HepG2 (cell line): ENCODE data around the gene SGMS1. TPM values are rescaled to one million over a fixed set of nuclear protein-coding genes. Genes with fewer than 3 reads are reported as not detected.
A peak's percentile ranks its signal among the peaks of the same experiment; 100 is the strongest.

ENCODE experiments used
- ATAC-seq: fragments of 200-7000 bp; cut with Tn5 transposase; 3 replicates; pipeline ENCODE4 v1.9.1; 2020; ENCODE audit warnings: mild to moderate bottlenecking, moderate library complexity
- BruUV-seq: library from RNA; stranded (reverse); fragments of 400-500 nt; replicated peaks from 2 replicates; lab custom pipeline; 2021; lab: Mats Ljungman, UMichigan
- CTCF ChIA-PET: fragments of 300-600 bp; formaldehyde crosslinking; extraction: SDS; loops from one replicate; lab custom pipeline; 2021; ENCODE audit warnings: low total read pairs, inconsistent platforms, low intra/inter-chr PET ratio; lab: Yijun Ruan, JAX
- POLR2A ChIA-PET: fragments of 350-600 bp; sonication (Branson Sonifier 250); formaldehyde crosslinking; loops from one replicate; lab custom pipeline; 2020; ENCODE audit warnings: antibody characterized with exemption, inconsistent platforms; lab: Yijun Ruan, JAX
- DNase-seq: peaks from one replicate; pipeline ENCODE4 v3.0.0-alpha.2; 2015; ENCODE audit warnings: low spot score
- FAIRE-seq: peaks from 3 replicates; lab custom pipeline; 2011; peaks lifted over from hg19 to GRCh38; lab: Jason Lieb, UNC
- H2AFZ ChIP-seq: one replicate; pipeline ENCODE4 v1.6.1; 2011; ENCODE audit warnings: low read length, inconsistent platforms
- H3K27ac ChIP-seq: fragments of 300-600 bp; 3 replicates; pipeline ENCODE4 v1.8.0; 2011; ENCODE audit warnings: mixed run types, mild to moderate bottlenecking, mixed read lengths, low read length, inconsistent platforms; ENCODE audit not compliant: insufficient read depth; ENCODE audit errors: extremely low read length
- H3K27me3 ChIP-seq, 2 experiments: fragments of 200-600 bp in 1 of 2; 2 replicates in 1 of 2; 3 replicates in 1 of 2; pipeline versions ENCODE4 v1.6.0 to v1.8.0; 2011; ENCODE audit warnings: low read length in 2 of 2, mild to moderate bottlenecking in 2 of 2, moderate library complexity in 2 of 2, inconsistent platforms in 1 of 2; ENCODE audit not compliant: insufficient read depth in 2 of 2, control insufficient read depth in 1 of 2
- H3K36me3 ChIP-seq, 2 experiments: fragments of 200-600 bp in 1 of 2; replicated peaks in 1 of 2; 2 replicates in 1 of 2; 3 replicates in 1 of 2; pipeline versions ENCODE4 v1.5.1 to v1.8.0; 2011; ENCODE audit warnings: low read length in 2 of 2, inconsistent platforms in 1 of 2; ENCODE audit not compliant: insufficient read depth in 2 of 2, control insufficient read depth in 1 of 2
- H3K4me1 ChIP-seq: 2 replicates; pipeline ENCODE4 v1.5.1; 2012; ENCODE audit warnings: low read length, inconsistent platforms; ENCODE audit not compliant: insufficient read depth
- H3K4me2 ChIP-seq: 2 replicates; pipeline ENCODE4 v1.6.0; 2011; ENCODE audit warnings: low read depth, low read length, inconsistent platforms
- H3K4me3 ChIP-seq, 3 experiments: fragments of 200-600 bp in 1 of 3; sonication (generic), shearing (Covaris generic) in 1 of 3; replicated peaks in 1 of 3; 2 replicates each; pipeline ENCODE4 v1.5.1; 2011 to 2016; ENCODE audit warnings: low read length in 3 of 3, inconsistent platforms in 2 of 3, low read depth in 2 of 3, mild to moderate bottlenecking in 2 of 3, control low read depth in 1 of 3, mixed read lengths in 1 of 3; ENCODE audit not compliant: insufficient read depth in 1 of 3
- H3K79me2 ChIP-seq: one replicate; pipeline ENCODE4 v1.6.1; 2011; ENCODE audit warnings: low read length, inconsistent platforms; ENCODE audit not compliant: insufficient read depth
- H3K9ac ChIP-seq: 2 replicates; pipeline ENCODE4 v1.6.0; 2011; ENCODE audit warnings: mild to moderate bottlenecking, low read depth, low read length, inconsistent platforms; ENCODE audit not compliant: insufficient read depth
- H3K9me3 ChIP-seq: 2 replicates; pipeline ENCODE4 v1.5.1; 2012; ENCODE audit warnings: mild to moderate bottlenecking, low read length
- H4K20me1 ChIP-seq: 2 replicates; pipeline ENCODE4 v1.6.0; 2011; ENCODE audit warnings: inconsistent platforms, mild to moderate bottlenecking, low read length, moderate library complexity; ENCODE audit not compliant: insufficient read depth
- CREB1 ChIP-seq, 2 experiments: fragments of 450-650 bp in 1 of 2; IDR thresholded peaks; 2 replicates each; pipeline ENCODE4 v1.6.1; 2016 to 2017; ENCODE audit warnings: control low read depth in 1 of 2, mild to moderate bottlenecking in 1 of 2, missing compliant biosample characterization in 1 of 2, missing genetic modification characterization in 1 of 2
- FUBP1 ChIP-seq: sonication (generic); formaldehyde crosslinking; IDR thresholded peaks from 2 replicates; pipeline ENCODE4 v1.5.1; 2020; ENCODE audit warnings: missing genetic modification reagents, mild to moderate bottlenecking, borderline replicate concordance
- MAFF ChIP-seq: IDR thresholded peaks from 2 replicates; pipeline ENCODE4 v1.6.1; 2011; ENCODE audit warnings: low read depth, low read length, improper control_type of control experiment
- MTF1 ChIP-seq: sonication (generic); formaldehyde crosslinking; IDR thresholded peaks from 2 replicates; pipeline ENCODE4 v1.5.0; 2020; ENCODE audit warnings: missing genetic modification reagents
- NR2C2 ChIP-seq: sonication (generic); formaldehyde crosslinking; IDR thresholded peaks from 2 replicates; pipeline ENCODE4 v1.4.0; 2020; ENCODE audit warnings: missing genetic modification reagents, mild to moderate bottlenecking, moderate library complexity, borderline replicate concordance
- ONECUT2 ChIP-seq: sonication (generic); formaldehyde crosslinking; IDR thresholded peaks from 2 replicates; pipeline ENCODE4 v1.4.0; 2020; ENCODE audit warnings: missing genetic modification reagents
- PBX2 ChIP-seq: IDR thresholded peaks from 2 replicates; pipeline ENCODE4 v1.6.1; 2016; ENCODE audit warnings: control low read depth
- RBM22 ChIP-seq: fragments of 200-400 bp; formaldehyde crosslinking; optimal IDR thresholded peaks from 2 replicates; pipeline ENCODE3; 2017; ENCODE audit warnings: mild to moderate bottlenecking, low read length, moderate library complexity
- RFX1 ChIP-seq: fragments of 450-650 bp; IDR thresholded peaks from 2 replicates; pipeline ENCODE4 v1.6.1; 2017
- STAG1 ChIP-seq: sonication (generic); formaldehyde crosslinking; IDR thresholded peaks from 2 replicates; pipeline ENCODE4 v1.4.0; 2020; ENCODE audit warnings: missing genetic modification reagents
- THAP11 ChIP-seq: IDR thresholded peaks from 2 replicates; pipeline ENCODE4 v1.6.1; 2016; ENCODE audit warnings: missing biosample characterization, missing genetic modification reagents
- ZNF317 ChIP-seq: sonication (generic); formaldehyde crosslinking; IDR thresholded peaks from 2 replicates; pipeline ENCODE4 v1.5.0; 2020; ENCODE audit warnings: mild to moderate bottlenecking, missing genetic modification reagents
- ZNF543 ChIP-seq: sonication (generic); formaldehyde crosslinking; IDR thresholded peaks from 2 replicates; pipeline ENCODE4 v1.4.0; 2020; ENCODE audit warnings: mild to moderate bottlenecking, missing genetic modification reagents
- ZNF816 ChIP-seq: sonication (generic); formaldehyde crosslinking; IDR thresholded peaks from 2 replicates; pipeline ENCODE4 v1.8.0; 2022; ENCODE audit warnings: missing genetic modification reagents, mild to moderate bottlenecking, borderline replicate concordance
- WGBS: methylation state at CpG from one replicate; pipeline ENCODE4 v1.1.6; 2017; ENCODE audit warnings: low lambda C conversion rate; 5-methylcytosine and 5-hydroxymethylcytosine counted together
- in situ Hi-C: cut with HindIII; loops from 2 replicates; pipeline ENCODE4 v1.10.0; 2017; ENCODE audit warnings: low pct_unique_long_range_greater_than_20kb; ENCODE audit not compliant: extremely low pct_ligation_motif_present
- intact Hi-C: fragments of 100-400 bp; cut with micrococcal nuclease; formaldehyde crosslinking; loops from one replicate; pipeline ENCODE4 v1.10.0; 2022; ENCODE audit not compliant: unreplicated experiment
- polyA plus RNA-seq, 8 experiments: library from polyadenylated mRNA; depleted of rRNA in 3 of 8; stranded (reverse) in 7 of 8; unstranded in 1 of 8; fragments of >200 nt; fragmentation: Illumina TruSeq in 4 of 8; extraction: Trizol in 4 of 8; gene quantifications; 2 replicates each; pipeline versions ENCODE4 v1.2.1 to v1.2.3, GENCODE V29; 2011 to 2016; ENCODE audit warnings: low read depth in 4 of 8, missing spikeins in 1 of 8, mixed read lengths in 1 of 8; ENCODE audit not compliant: insufficient read depth in 1 of 8
- total RNA-seq, 5 experiments: library from RNA; depleted of rRNA; stranded (reverse); fragments of >200 nt; fragmentation: Illumina TruSeq; extraction: Trizol; gene quantifications; 2 replicates each; pipeline ENCODE4 v1.2.3, GENCODE V29; 2016; ENCODE audit warnings: low read depth in 1 of 5
- TF ChIP-seq, protein P1 (sequence below): sonication (generic); formaldehyde crosslinking; IDR thresholded peaks from 2 replicates; pipeline ENCODE4 v1.5.0; 2020; ENCODE audit warnings: mild to moderate bottlenecking, missing genetic modification reagents, moderate library complexity

SGMS1 gene
- total and polyA plus RNA-seq, 2 of the 13 experiments (the other 11 are each of a cell fraction or from before 2014, with no cell fraction given): 6.5 to 15.1 TPM

DNA sequence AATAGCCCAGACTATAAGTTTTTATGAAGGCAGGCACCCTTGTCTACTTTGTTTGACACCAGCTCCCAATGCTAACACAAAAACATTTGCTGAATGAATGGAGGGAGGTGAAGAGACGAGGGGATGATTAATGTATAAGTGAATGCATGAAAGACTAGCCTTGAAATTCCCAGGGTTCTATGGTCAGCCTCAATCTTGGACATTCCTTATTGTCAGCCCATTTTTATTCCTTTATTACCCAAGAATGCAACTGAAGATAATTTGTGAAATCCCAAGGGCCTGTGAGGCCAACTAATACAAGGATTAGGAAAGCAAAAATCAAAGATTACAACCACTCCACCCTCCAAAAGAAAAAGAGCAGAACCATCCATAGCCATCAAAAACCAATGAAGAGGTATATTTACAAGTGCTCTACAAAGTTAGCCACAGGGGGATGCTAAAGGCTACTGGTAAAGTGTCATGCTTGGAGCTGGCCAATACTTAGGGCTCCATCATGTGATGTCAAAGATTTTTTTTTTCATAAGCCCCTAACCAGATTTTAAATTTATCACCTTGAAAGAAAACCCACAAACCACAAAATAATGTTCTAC is 332.4 kb downstream of the SGMS1 start:
- Histone ChIP-seq H3K4me3 (no peak overlapping the region), H3K27ac (no peak overlapping the region), H3K4me1 (no peaks in the 10 kb centered on the region), H3K4me2 (no peak overlapping the region), H3K36me3 (no peaks in the 10 kb centered on the region), H3K27me3 (no peaks in the 10 kb centered on the region), H3K79me2 (no peaks in the 10 kb centered on the region), H4K20me1 (no peaks in the 10 kb centered on the region), H3K9me3 (no peaks in the 10 kb centered on the region), H3K9ac (no peak overlapping the region), H2AFZ (no peak overlapping the region)
- DNase-seq: no peak
- ATAC-seq: no peak
- 3% methylated on average over 1 of the region's 1 CpG for WGBS
- FAIRE-seq: no peak
- no TSS peak for BruUV-seq
- CTCF ChIA-PET: no interaction called here
- in situ Hi-C loops: no loop called here
- TF ChIP-seq, protein P1, sequence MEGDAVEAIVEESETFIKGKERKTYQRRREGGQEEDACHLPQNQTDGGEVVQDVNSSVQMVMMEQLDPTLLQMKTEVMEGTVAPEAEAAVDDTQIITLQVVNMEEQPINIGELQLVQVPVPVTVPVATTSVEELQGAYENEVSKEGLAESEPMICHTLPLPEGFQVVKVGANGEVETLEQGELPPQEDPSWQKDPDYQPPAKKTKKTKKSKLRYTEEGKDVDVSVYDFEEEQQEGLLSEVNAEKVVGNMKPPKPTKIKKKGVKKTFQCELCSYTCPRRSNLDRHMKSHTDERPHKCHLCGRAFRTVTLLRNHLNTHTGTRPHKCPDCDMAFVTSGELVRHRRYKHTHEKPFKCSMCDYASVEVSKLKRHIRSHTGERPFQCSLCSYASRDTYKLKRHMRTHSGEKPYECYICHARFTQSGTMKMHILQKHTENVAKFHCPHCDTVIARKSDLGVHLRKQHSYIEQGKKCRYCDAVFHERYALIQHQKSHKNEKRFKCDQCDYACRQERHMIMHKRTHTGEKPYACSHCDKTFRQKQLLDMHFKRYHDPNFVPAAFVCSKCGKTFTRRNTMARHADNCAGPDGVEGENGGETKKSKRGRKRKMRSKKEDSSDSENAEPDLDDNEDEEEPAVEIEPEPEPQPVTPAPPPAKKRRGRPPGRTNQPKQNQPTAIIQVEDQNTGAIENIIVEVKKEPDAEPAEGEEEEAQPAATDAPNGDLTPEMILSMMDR (CRISPR knock-in tag): peak; percentile 43
- TF ChIP-seq PBX2: no peak
- peak; percentile 35 for TF ChIP-seq STAG1 (CRISPR knock-in tag)
- intact Hi-C loops: no loop called here
- POLR2A ChIA-PET: no interaction called here

- POLR2A ChIA-PET: no interaction called here
- Histone ChIP-seq H3K36me3 (no peaks in the 10 kb centered on the region), H4K20me1 (no peaks in the 10 kb centered on the region), H3K4me3 (no peak overlapping the region), H3K9ac (no peak overlapping the region), H3K9me3 (no peaks in the 10 kb centered on the region), H2AFZ (no peak overlapping the region), H3K27me3 (no peaks in the 10 kb centered on the region), H3K4me2 (no peak overlapping the region), H3K4me1 (no peaks in the 10 kb centered on the region), H3K27ac (no peak overlapping the region), H3K79me2 (no peaks in the 10 kb centered on the region)
- in situ Hi-C loops: no loop called here
- no peak for ATAC-seq
- BruUV-seq: no TSS peak
- no peak for FAIRE-seq
- 28% methylated on average over 6 of the region's 6 CpGs for WGBS
- intact Hi-C loops: no loop called here
- no peak for DNase-seq
- CTCF ChIA-PET: no interaction called here
- TF ChIP-seq ONECUT2 (CRISPR knock-in tag) (no peak), ZNF543 (CRISPR knock-in tag) (no peak), MAFF (no peak), THAP11 (CRISPR knock-in tag) (no peak), RBM22 (no peak), CREB1 (IDR thresholded peaks at IDR 0.05) (no peak), CREB1 (CRISPR knock-in tag; IDR thresholded peaks at IDR 0.05) (no peak), RFX1 (no peak), NR2C2 (no peak), FUBP1 (no peak), ZNF317 (CRISPR knock-in tag) (no peak), MTF1 (CRISPR knock-in tag) (no peak), ZNF816 (CRISPR knock-in tag) (no peak)
These were observed 334.6 kb downstream of the SGMS1 start for GRCh38 chr10:50289196-50289595.
